ENCODE data around the gene KIAA1328. TPM values are rescaled to one million over a fixed set of nuclear protein-coding genes. Genes with fewer than 3 reads are reported as not detected.

The KIAA1328 gene
- total RNA-seq, 4 donors from 2014 or later = 15.4 to 51.2 (median 18.8) TPM

- no peaks in the 10 kb centered on the region for H3K36me3 ChIP-seq
- H3K4me1 ChIP-seq = no peaks in the 10 kb centered on the region
- H3K27me3 ChIP-seq = no peaks in the 10 kb centered on the region
- H3K4me3 ChIP-seq = no peak overlapping the region
- H3K27ac ChIP-seq = no peak overlapping the region
- no peak for DNase-seq
- TF ChIP-seq POLR2A (IDR thresholded peaks at IDR 0.05) (no peak), CTCF (IDR thresholded peaks at IDR 0.05) (no peak)
- H3K9me3 ChIP-seq = peaks cover 0 to 20% (median 0%) of the 10 kb centered on the region in 4 donors
These were observed 213.5 kb downstream of the KIAA1328 start for GRCh38 chr18:37042381-37042780.

GRCh38 chr18:37055137-37055802, 226.3 kb downstream of the KIAA1328 start:
- Histone ChIP-seq H3K36me3 (no peaks in the 10 kb centered on the region), H3K9me3 (no peaks in the 10 kb centered on the region), H3K27ac (no peak overlapping the region), H3K27me3 (no peaks in the 10 kb centered on the region), H3K4me1 (no peaks in the 10 kb centered on the region), H3K4me3 (no peak overlapping the region)
- DNase-seq = no peak
- no peak for TF ChIP-seq CTCF (IDR thresholded peaks at IDR 0.05)
- no peak for TF ChIP-seq POLR2A (IDR thresholded peaks at IDR 0.05)

- Histone ChIP-seq H3K36me3 (no peaks in the 10 kb centered on the region), H3K27me3 (no peaks in the 10 kb centered on the region), H3K27ac (no peak overlapping the region), H3K4me1 (no peaks in the 10 kb centered on the region), H3K4me3 (no peak overlapping the region), H3K9me3 (no peaks in the 10 kb centered on the region)
- DNase-seq = no peak
- no peak for TF ChIP-seq POLR2A (IDR thresholded peaks at IDR 0.05)
- no peak for TF ChIP-seq CTCF (IDR thresholded peaks at IDR 0.05)
These were observed 235.3 kb downstream of the KIAA1328 start for GRCh38 chr18:37064187-37064586.

- TF ChIP-seq POLR2A (IDR thresholded peaks at IDR 0.05) (no peak), CTCF (IDR thresholded peaks at IDR 0.05) (no peak)
- Histone ChIP-seq H3K9me3 (no peaks in the 10 kb centered on the region), H3K36me3 (no peaks in the 10 kb centered on the region), H3K27ac (no peak overlapping the region), H3K27me3 (no peaks in the 10 kb centered on the region), H3K4me1 (no peaks in the 10 kb centered on the region), H3K4me3 (no peak overlapping the region)
- no peak for DNase-seq
These were observed 236.3 kb downstream of the KIAA1328 start for GRCh38 chr18:37065254-37065653.

- TF ChIP-seq CTCF (IDR thresholded peaks at IDR 0.05) (no peak), POLR2A (IDR thresholded peaks at IDR 0.05) (no peak)
- no peak overlapping the region for H3K27ac ChIP-seq
- H3K4me3 ChIP-seq = no peak overlapping the region
- H3K4me1 ChIP-seq = no peaks in the 10 kb centered on the region
- no peaks in the 10 kb centered on the region for H3K36me3 ChIP-seq
- DNase-seq = no peak
- no peaks in the 10 kb centered on the region for H3K9me3 ChIP-seq
- H3K27me3 ChIP-seq = no peaks in the 10 kb centered on the region
These were observed 256.0 kb downstream of the KIAA1328 start for GRCh38 chr18:37084912-37085311.

- no peak for TF ChIP-seq POLR2A (IDR thresholded peaks at IDR 0.05)
- no peak for TF ChIP-seq CTCF (IDR thresholded peaks at IDR 0.05)
- no peaks in the 10 kb centered on the region for H3K9me3 ChIP-seq
- H3K4me3 ChIP-seq = no peak overlapping the region
- H3K36me3 ChIP-seq = no peaks in the 10 kb centered on the region
- no peaks in the 10 kb centered on the region for H3K27me3 ChIP-seq
- DNase-seq = no peak
- H3K4me1 ChIP-seq = no peaks in the 10 kb centered on the region
- no peak overlapping the region for H3K27ac ChIP-seq
These were observed 256.4 kb downstream of the KIAA1328 start for GRCh38 chr18:37085362-37085761.

Data from Peyer's patch (tissue), 4 donors.